GM23248 (cell line): ENCODE results near the gene EBF3. TPM values are rescaled to one million over a fixed set of nuclear protein-coding genes. Genes with fewer than 3 reads are reported as not detected.

ENCODE experiments used
- DNase-seq: peaks from one replicate; pipeline ENCODE4 v3.0.0-alpha.2; 2015
- H2AFZ ChIP-seq: fragments of 200-600 bp; sonication (generic); 2 replicates; pipeline ENCODE4 v1.6.1; 2016; ENCODE audit warnings: antibody characterized with exemption
- H3F3A ChIP-seq: fragments of 200-600 bp; sonication (generic); 2 replicates; pipeline ENCODE4 v1.6.1; 2016; ENCODE audit warnings: mild to moderate bottlenecking, antibody characterized with exemption, mixed run types; ENCODE audit not compliant: insufficient read depth
- H3K27ac ChIP-seq: fragments of 200-600 bp; sonication (generic); 2 replicates; pipeline ENCODE4 v1.5.1; 2016; ENCODE audit warnings: mild to moderate bottlenecking
- H3K27me3 ChIP-seq: fragments of 200-600 bp; sonication (generic); replicated peaks from 2 replicates; pipeline ENCODE4 v1.6.1; 2016; ENCODE audit warnings: mild to moderate bottlenecking; ENCODE audit not compliant: insufficient read depth
- H3K36me3 ChIP-seq: fragments of 200-600 bp; sonication (generic); 2 replicates; pipeline ENCODE4 v1.6.1; 2016; ENCODE audit warnings: low read depth, mild to moderate bottlenecking
- H3K4me1 ChIP-seq: fragments of 200-600 bp; sonication (generic); 2 replicates; pipeline ENCODE4 v1.6.1; 2016; ENCODE audit warnings: mild to moderate bottlenecking; ENCODE audit not compliant: insufficient read depth
- H3K4me2 ChIP-seq: fragments of 200-600 bp; sonication (generic); one replicate; pipeline ENCODE4 v1.6.1; 2016; ENCODE audit warnings: mild to moderate bottlenecking; ENCODE audit not compliant: unreplicated experiment
- H3K4me3 ChIP-seq: fragments of 200-600 bp; sonication (generic); 2 replicates; pipeline ENCODE4 v1.5.1; 2016; ENCODE audit warnings: mild to moderate bottlenecking
- H3K79me2 ChIP-seq: fragments of 200-600 bp; sonication (generic); 2 replicates; pipeline ENCODE4 v1.6.1; 2016; ENCODE audit warnings: mild to moderate bottlenecking; ENCODE audit not compliant: insufficient read depth
- H3K9ac ChIP-seq: fragments of 200-600 bp; sonication (generic); 2 replicates; pipeline ENCODE4 v1.6.1; 2016; ENCODE audit warnings: mild to moderate bottlenecking
- H3K9me2 ChIP-seq: fragments of 200-600 bp; sonication (generic); 2 replicates; pipeline ENCODE4 v1.6.1; 2016; ENCODE audit warnings: mixed run types, mild to moderate bottlenecking, moderate library complexity; ENCODE audit not compliant: insufficient read depth
- H3K9me3 ChIP-seq: fragments of 200-600 bp; sonication (generic); one replicate; pipeline ENCODE4 v1.6.1; 2017; ENCODE audit warnings: low read depth
- H4K20me1 ChIP-seq: fragments of 200-600 bp; sonication (generic); 2 replicates; pipeline ENCODE4 v1.6.0; 2016; ENCODE audit not compliant: insufficient read depth
- EZH2 ChIP-seq: fragments of 200-600 bp; sonication (generic); IDR thresholded peaks from 2 replicates; pipeline ENCODE4 v1.6.1; 2018; ENCODE audit warnings: antibody characterized with exemption, mild to moderate bottlenecking; ENCODE audit not compliant: insufficient read depth, poor library complexity, severe bottlenecking
- EZH2phosphoT487 ChIP-seq: fragments of 200-600 bp; sonication (generic); IDR thresholded peaks from 2 replicates; pipeline ENCODE4 v1.6.1; 2018; ENCODE audit warnings: antibody characterized with exemption, moderate library complexity, mild to moderate bottlenecking, low read depth; ENCODE audit not compliant: insufficient read depth
- WGBS, 2 experiments: methylation state at CpG; one replicate each; pipeline ENCODE4 v1.1.6; 2015 to 2017; ENCODE audit warnings: low lambda C conversion rate in 2 of 2, low coverage in 1 of 2; ENCODE audit errors: missing lambda C conversion rate in 2 of 2; 5-methylcytosine and 5-hydroxymethylcytosine counted together
- in situ Hi-C: fragments of 300-500 bp; cut with MboI; formaldehyde crosslinking; loops from 2 replicates; pipeline ENCODE4 v1.15.0; 2020
- polyA plus RNA-seq: library from polyadenylated mRNA; unstranded; fragments of >200 nt; fragmentation: Nextera tagmentation; extraction: Ambion mirVana; gene quantifications from 2 replicates; pipeline ENCODE4 v1.2.1, GENCODE V29; 2016
- total RNA-seq: library from RNA; depleted of rRNA; stranded (reverse); fragments of >200 nt; shearing (Covaris generic); gene quantifications from 2 replicates; pipeline ENCODE4 v1.2.3, GENCODE V29; 2014

The EBF3 gene
- total and polyA plus RNA-seq, 2 experiments from 2014 or later, result 0.15 to 0.43 TPM

DNA sequence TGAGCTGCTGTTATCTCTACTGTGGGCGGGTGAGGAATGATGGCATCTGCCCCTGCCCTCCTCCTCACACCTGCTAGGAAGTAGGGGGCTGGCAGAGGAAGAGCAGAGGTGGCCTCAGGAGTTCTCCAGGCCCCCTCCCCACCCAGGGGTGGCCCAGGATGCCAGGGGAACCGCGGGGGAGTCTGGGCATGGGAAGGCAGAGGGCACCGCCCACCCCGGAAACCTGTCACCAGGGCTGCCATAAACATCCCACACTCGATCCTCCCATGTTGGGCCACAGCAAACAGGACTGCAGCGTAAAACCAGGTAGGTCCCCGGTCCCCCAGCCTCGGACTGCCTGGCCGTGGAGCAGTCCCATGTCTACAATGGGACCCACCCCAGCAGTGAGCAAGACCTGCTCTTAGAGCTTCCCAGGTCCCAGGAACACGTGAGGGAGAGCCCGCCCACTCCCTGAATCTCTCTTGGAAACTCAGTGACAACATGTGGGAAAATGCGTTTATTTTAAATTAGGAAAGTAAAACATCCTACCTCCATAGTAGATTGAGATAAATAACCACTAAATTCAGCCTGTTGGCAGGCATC, 23.4 kb downstream of the EBF3 start:
- H3K9me2 ChIP-seq, result no peaks in the 10 kb centered on the region
- no peaks in the 10 kb centered on the region for H3K36me3 ChIP-seq
- H3K79me2 ChIP-seq, result no peaks in the 10 kb centered on the region

DNA sequence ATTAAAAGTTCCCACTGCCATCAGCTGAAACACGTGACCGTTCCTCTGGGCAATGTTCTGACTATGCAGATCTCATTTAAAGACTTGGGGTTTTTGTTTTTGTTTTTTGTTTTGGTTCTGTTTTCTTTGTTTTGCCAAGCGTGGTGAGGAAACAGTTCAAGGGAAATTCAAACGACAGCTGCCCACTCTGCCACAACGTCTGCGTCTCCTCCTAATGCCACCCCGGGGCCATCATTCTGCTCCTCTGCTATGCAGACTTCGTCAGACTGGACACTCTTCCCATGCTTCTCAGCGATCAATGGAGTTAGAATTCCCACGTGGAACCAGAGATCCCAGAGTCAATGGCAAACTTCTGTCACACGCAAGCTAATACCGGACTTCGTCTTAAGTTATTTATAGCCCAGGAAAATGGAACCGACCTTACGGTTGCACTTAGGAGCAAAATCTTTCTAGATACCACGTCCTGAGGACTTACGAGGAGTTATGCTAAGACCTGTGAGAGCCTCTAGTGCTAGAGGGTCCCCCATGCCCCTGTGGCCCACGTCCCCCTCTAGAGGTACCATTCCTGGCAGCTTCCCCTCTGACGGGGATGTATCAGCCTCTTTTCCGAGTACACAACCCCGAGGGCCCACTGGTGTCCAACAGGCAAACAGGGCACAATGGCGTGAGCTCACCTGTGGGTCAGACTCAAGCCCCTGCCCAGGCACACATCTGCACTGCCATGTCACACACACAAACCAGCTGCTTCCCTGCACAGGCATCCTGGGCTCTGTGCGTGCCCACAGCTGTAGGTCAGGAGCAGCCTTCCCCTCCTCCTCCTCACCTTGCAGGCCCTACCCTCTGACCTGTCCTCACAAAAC, 24.4 kb downstream of the EBF3 start:
- H3K36me3 ChIP-seq, result no peaks in the 10 kb centered on the region
- no peak overlapping the region for H3K9ac ChIP-seq
- H3K4me1 ChIP-seq, result no peaks in the 10 kb centered on the region
- no peak for TF ChIP-seq EZH2
- TF ChIP-seq EZH2phosphoT487, result no peak
- H3F3A ChIP-seq, result no peaks in the 10 kb centered on the region
- 70 to 71% methylated on average over 23 of the region's 23 CpGs for WGBS, 2 experiments
- H3K27me3 ChIP-seq, result no peaks in the 10 kb centered on the region
- no peaks in the 10 kb centered on the region for H3K9me2 ChIP-seq
- no peaks in the 10 kb centered on the region for H3K9me3 ChIP-seq
- no peak overlapping the region for H3K4me2 ChIP-seq
- DNase-seq, result no peak
- no peak overlapping the region for H3K27ac ChIP-seq
- H2AFZ ChIP-seq, result no peak overlapping the region
- no peaks in the 10 kb centered on the region for H3K79me2 ChIP-seq
- in situ Hi-C loops, result no loop called here
- no peak overlapping the region for H3K4me3 ChIP-seq
- H4K20me1 ChIP-seq, result no peaks in the 10 kb centered on the region

More for the DNA sequence above, 23.4 kb downstream of the EBF3 start:
- H3K9ac ChIP-seq, result no peak overlapping the region
- in situ Hi-C loops, result no loop called here
- H4K20me1 ChIP-seq, result no peaks in the 10 kb centered on the region
- no peak for TF ChIP-seq EZH2
- no peak for TF ChIP-seq EZH2phosphoT487
- no peak for DNase-seq
- no peak overlapping the region for H3K27ac ChIP-seq
- no peak overlapping the region for H3K4me3 ChIP-seq
- no peaks in the 10 kb centered on the region for H3K4me1 ChIP-seq
- H3K9me3 ChIP-seq, result no peaks in the 10 kb centered on the region
- H2AFZ ChIP-seq, result no peak overlapping the region
- H3K4me2 ChIP-seq, result no peak overlapping the region
- 70 to 71% methylated on average over 11 to 13 of the region's 13 CpGs for WGBS, 2 experiments
- H3F3A ChIP-seq, result no peaks in the 10 kb centered on the region
- no peaks in the 10 kb centered on the region for H3K27me3 ChIP-seq

DNA sequence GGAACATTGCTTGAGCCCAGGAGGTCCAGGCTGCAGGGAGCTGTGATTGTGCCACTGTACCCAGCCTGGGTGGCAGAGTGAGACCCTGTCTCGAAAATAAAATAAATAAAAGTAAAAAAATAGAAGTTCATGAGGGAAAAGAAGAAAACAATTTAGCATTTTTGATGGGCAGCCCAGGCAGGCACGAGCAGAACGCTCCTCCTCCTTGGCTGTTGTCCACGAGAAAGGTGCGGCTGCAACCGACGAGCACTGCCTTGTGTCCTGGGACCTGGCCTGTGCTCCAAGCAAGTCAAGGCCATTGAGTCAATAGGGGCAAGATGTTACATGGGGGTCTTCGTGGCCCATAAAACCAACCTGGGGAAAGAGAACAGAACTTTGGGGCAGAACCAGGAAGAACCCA, 25.6 kb downstream of the EBF3 start:
- no peak for DNase-seq
- in situ Hi-C loops, result no loop called here

DNA sequence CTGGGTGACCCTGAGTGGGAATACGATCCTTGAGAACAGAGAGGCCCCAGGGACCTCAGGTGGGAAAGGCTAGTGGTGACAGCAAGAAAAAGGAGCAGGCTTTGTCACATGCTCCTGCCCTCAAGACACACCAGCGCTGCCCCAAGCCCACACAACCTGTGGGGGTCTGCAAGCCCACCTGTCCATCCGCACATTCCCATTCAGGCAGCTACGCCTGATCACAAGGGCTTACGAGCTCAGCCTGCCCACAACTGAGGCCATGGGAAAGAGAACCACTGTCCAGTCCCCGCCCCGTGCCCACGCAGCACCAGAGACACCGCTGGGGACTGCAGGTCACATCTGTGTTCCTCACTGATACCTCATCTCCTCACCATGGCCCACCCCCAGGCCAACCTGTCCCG, 26.7 kb downstream of the EBF3 start:
- H3K36me3 ChIP-seq, result no peaks in the 10 kb centered on the region
- no peak overlapping the region for H3K9ac ChIP-seq
- WGBS, 2 experiments, result 72 to 77% methylated on average over 9 to 10 of the region's 10 CpGs
- no peak for TF ChIP-seq EZH2
- no peak for TF ChIP-seq EZH2phosphoT487
- no peak overlapping the region for H3K4me3 ChIP-seq
- H3K9me3 ChIP-seq, result no peaks in the 10 kb centered on the region
- no peak for DNase-seq
- no peaks in the 10 kb centered on the region for H3K4me1 ChIP-seq
- no peak overlapping the region for H2AFZ ChIP-seq
- no peaks in the 10 kb centered on the region for H3F3A ChIP-seq
- H3K4me2 ChIP-seq, result no peak overlapping the region
- no peaks in the 10 kb centered on the region for H3K79me2 ChIP-seq
- no peak overlapping the region for H3K27ac ChIP-seq
- H3K9me2 ChIP-seq, result no peaks in the 10 kb centered on the region
- in situ Hi-C loops, result no loop called here
- H4K20me1 ChIP-seq, result no peaks in the 10 kb centered on the region
- H3K27me3 ChIP-seq, result no peaks in the 10 kb centered on the region; the same call in 1 of the 2 replicates

More for the DNA sequence above, 25.6 kb downstream of the EBF3 start:
- no peaks in the 10 kb centered on the region for H3K36me3 ChIP-seq
- no peaks in the 10 kb centered on the region for H3K9me3 ChIP-seq
- no peaks in the 10 kb centered on the region for H3K27me3 ChIP-seq
- H3K4me1 ChIP-seq, result no peaks in the 10 kb centered on the region
- H4K20me1 ChIP-seq, result no peaks in the 10 kb centered on the region
- H3K9me2 ChIP-seq, result no peaks in the 10 kb centered on the region
- WGBS, 2 experiments, result 61 to 65% methylated on average over 8 of the region's 8 CpGs
- TF ChIP-seq EZH2 (no peak), EZH2phosphoT487 (no peak)
- no peaks in the 10 kb centered on the region for H3F3A ChIP-seq
- no peak overlapping the region for H3K4me2 ChIP-seq
- no peak overlapping the region for H3K4me3 ChIP-seq
- H3K27ac ChIP-seq, result no peak overlapping the region
- H2AFZ ChIP-seq, result no peak overlapping the region
- no peaks in the 10 kb centered on the region for H3K79me2 ChIP-seq
- H3K9ac ChIP-seq, result no peak overlapping the region
